ENCODE data around the gene AKAP13. TPM values are rescaled to one million over a fixed set of nuclear protein-coding genes. Genes with fewer than 3 reads are reported as not detected.

Gene AKAP13
- total and polyA plus RNA-seq, 7 donors = 18.2 to 126 (median 93.7) TPM

DNA sequence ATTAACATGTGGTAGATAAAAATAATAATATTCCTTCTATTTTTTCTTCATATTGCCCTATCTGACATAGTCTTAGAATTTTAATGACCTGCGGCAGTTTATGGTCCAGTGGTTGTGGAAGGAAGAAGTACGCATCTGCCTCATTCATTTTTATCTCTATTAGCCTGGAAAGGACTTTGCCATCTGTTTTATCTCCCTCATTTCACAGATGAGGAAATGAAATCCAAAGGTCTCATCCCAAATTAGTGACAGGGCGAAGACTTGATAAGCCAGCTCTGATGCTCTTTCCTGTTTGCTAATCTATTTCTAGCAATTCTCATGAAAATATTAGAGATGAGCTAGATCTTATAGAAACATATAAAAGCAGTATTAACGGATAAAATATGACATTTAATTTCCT, 301.0 kb downstream of the AKAP13 start:
- DNase-seq (no peak), ATAC-seq (no peak)
- no peaks in the 10 kb centered on the region for H3K9me3 ChIP-seq
- H3K36me3 ChIP-seq (ENCODE audit: insufficient read depth in 1 of 2, low read depth in 1 of 2) = peaks cover under 1 to 88% of the 10 kb centered on the region in 2 donors
- H3K27me3 ChIP-seq (ENCODE audit: insufficient read depth in 3 of 3, low read length in 2 of 3) = no peaks in the 10 kb centered on the region
- intact Hi-C loops (cut with DNase I) = no loop called here
- 85 to 88% (median 88%) methylated on average over 4 of the region's 4 CpGs for WGBS, 3 donors
- no peak overlapping the region for H3K4me3 ChIP-seq
- H3K27ac ChIP-seq = no peak overlapping the region
- no peaks in the 10 kb centered on the region for H3K4me1 ChIP-seq
- TF ChIP-seq, protein P1, sequence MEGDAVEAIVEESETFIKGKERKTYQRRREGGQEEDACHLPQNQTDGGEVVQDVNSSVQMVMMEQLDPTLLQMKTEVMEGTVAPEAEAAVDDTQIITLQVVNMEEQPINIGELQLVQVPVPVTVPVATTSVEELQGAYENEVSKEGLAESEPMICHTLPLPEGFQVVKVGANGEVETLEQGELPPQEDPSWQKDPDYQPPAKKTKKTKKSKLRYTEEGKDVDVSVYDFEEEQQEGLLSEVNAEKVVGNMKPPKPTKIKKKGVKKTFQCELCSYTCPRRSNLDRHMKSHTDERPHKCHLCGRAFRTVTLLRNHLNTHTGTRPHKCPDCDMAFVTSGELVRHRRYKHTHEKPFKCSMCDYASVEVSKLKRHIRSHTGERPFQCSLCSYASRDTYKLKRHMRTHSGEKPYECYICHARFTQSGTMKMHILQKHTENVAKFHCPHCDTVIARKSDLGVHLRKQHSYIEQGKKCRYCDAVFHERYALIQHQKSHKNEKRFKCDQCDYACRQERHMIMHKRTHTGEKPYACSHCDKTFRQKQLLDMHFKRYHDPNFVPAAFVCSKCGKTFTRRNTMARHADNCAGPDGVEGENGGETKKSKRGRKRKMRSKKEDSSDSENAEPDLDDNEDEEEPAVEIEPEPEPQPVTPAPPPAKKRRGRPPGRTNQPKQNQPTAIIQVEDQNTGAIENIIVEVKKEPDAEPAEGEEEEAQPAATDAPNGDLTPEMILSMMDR (IDR thresholded peaks at IDR 0.05) = no peak

DNA sequence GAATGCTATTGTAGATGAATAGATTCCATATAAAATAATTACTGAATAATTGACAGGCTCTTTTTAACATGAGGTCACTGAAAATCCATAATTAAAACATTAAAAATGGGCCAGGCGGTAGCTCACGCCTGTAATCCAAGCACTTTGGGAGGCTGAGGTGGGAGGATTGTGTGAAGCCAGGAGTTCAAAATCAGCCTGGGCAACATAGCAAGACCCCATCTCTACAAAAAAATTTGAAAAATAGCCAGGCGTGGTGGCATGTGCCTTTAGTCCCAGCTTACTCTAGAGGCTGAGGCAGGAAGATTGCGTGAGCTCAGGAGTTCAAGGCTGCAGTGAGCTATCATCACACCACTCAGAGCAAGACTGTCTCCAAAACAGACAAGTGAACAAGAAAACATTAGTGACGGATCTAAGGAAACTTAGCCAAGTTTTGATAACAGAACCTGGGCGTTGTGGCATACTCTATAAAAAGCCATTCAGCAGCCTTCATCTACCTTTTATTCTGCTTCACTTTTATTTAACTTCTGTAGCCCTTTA, 303.8 kb downstream of the AKAP13 start:
- Histone ChIP-seq H3K4me1 (no peaks in the 10 kb centered on the region), H3K27me3 (ENCODE audit: insufficient read depth in 3 of 3, low read length in 2 of 3) (no peaks in the 10 kb centered on the region), H3K9me3 (no peaks in the 10 kb centered on the region), H3K36me3 (ENCODE audit: insufficient read depth in 1 of 2, low read depth in 1 of 2) (peaks cover 4 to 96% of the 10 kb centered on the region in 2 donors), H3K27ac (no peak overlapping the region), H3K4me3 (no peak overlapping the region)
- ATAC-seq (no peak), DNase-seq (no peak)
- intact Hi-C loops (cut with DNase I) = no loop called here
- TF ChIP-seq, protein P1 (IDR thresholded peaks at IDR 0.05) = no peak
- 85 to 89% (median 88%) methylated on average over 6 of the region's 6 CpGs for WGBS, 3 donors

DNA sequence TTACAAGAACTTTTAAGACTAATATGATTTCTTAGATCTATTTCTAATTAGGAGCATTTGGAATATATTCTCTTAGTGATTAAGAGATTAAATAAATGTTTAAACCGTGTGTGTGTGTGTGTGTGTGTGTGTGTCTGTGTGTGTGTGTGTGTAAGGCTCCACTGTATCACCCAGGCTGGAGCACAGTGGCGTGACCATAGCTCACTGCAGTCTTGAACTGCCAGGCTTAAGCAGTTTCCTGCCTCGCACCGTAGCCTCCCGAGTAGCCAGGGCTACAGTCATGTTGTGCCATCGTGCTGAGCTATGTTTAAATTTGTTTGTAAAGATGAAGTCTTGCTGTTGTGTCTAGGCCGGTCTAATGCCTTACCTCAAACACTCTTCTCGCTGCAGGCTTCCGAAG, 305.0 kb downstream of the AKAP13 start:
- peaks cover 3% of the 10 kb centered on the region for H3K4me1 ChIP-seq
- H3K4me3 ChIP-seq = no peak overlapping the region
- no peaks in the 10 kb centered on the region for H3K9me3 ChIP-seq
- peaks cover 4 to 88% of the 10 kb centered on the region in 2 donors for H3K36me3 ChIP-seq (ENCODE audit: insufficient read depth in 1 of 2, low read depth in 1 of 2)
- H3K27me3 ChIP-seq (ENCODE audit: insufficient read depth in 3 of 3, low read length in 2 of 3) = no peaks in the 10 kb centered on the region
- ATAC-seq (no peak), DNase-seq (no peak)
- intact Hi-C loops (cut with DNase I) = no loop called here
- WGBS, 3 donors = 82 to 92% (median 89%) methylated on average over 9 of the region's 9 CpGs
- TF ChIP-seq, protein P1 (IDR thresholded peaks at IDR 0.05) = no peak
- H3K27ac ChIP-seq = no peak overlapping the region

DNA sequence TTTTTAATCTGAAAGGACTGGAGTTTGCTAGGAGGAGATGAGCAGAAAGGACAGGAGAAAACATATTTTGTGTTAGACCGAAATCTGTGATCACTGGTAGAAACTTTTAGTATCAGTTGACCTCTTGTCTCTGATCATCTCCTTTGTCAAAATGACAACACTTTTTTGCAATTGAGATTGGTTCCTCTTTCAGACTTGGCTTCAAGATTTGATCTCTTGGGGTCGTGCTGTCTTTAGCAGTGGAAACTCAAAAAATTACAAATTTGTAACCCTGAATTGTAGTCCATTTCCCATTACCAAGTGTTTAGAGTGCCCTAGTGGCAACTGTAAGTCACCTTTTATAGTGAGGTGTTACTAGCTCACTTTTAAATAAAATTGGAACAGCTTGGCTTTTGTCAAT, 306.9 kb downstream of the AKAP13 start:
- intact Hi-C loops (cut with DNase I) = no loop called here
- Histone ChIP-seq H3K27ac (no peak overlapping the region), H3K4me1 (peaks cover 6% of the 10 kb centered on the region), H3K9me3 (no peaks in the 10 kb centered on the region), H3K27me3 (ENCODE audit: insufficient read depth in 3 of 3, low read length in 2 of 3) (no peaks in the 10 kb centered on the region), H3K36me3 (ENCODE audit: insufficient read depth in 1 of 2, low read depth in 1 of 2) (peaks cover 4 to 84% of the 10 kb centered on the region in 2 donors), H3K4me3 (no peak overlapping the region)
- TF ChIP-seq, protein P1 (IDR thresholded peaks at IDR 0.05) = no peak
- 81 to 93% (median 91%) methylated on average over 2 of the region's 2 CpGs for WGBS, 3 donors
- DNase-seq (no peak), ATAC-seq (no peak)

DNA sequence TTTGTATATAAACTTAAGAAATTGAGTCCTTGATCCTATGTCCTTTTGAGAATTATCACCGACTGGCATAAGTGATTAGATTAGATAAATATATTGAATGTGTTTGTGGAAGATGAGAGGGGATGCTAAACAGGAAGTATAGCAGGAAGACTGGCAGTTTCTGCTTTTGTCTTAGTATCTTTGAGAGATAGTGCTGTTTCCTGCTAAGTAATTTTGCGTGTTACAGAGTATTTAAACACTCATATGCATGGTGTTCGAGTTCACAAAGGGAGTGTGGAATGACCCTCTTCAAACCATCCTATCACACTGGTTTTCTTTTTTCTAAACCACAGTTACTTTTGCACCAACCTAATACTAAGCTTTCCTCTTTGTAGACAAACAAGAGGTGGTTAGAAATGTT, 308.3 kb downstream of the AKAP13 start:
- H3K9me3 ChIP-seq = no peaks in the 10 kb centered on the region
- intact Hi-C loops (cut with DNase I) = no loop called here
- WGBS, 3 donors = 65 to 78% (median 67%) methylated on average over 3 of the region's 3 CpGs
- H3K27ac ChIP-seq = no peak overlapping the region
- TF ChIP-seq, protein P1 (IDR thresholded peaks at IDR 0.05) = no peak
- H3K27me3 ChIP-seq (ENCODE audit: insufficient read depth in 3 of 3, low read length in 2 of 3) = no peaks in the 10 kb centered on the region
- H3K4me1 ChIP-seq = peaks cover 6% of the 10 kb centered on the region
- H3K4me3 ChIP-seq = no peak overlapping the region
- peaks cover 4 to 83% of the 10 kb centered on the region in 2 donors for H3K36me3 ChIP-seq (ENCODE audit: insufficient read depth in 1 of 2, low read depth in 1 of 2)
- DNase-seq = no peak
- ATAC-seq = no peak
